Vagina (tissue), 2 donors: ENCODE data around the gene FRYL. TPM values are rescaled to one million over a fixed set of nuclear protein-coding genes. Genes with fewer than 3 reads are reported as not detected.

Experiments
- DNase-seq, 2 donors: peaks; one replicate each; pipeline ENCODE4 v3.0.0-alpha.2; 2017; ENCODE audit errors: extremely low spot score in 2 of 2
- H3K27ac ChIP-seq: fragments of 200-600 bp; sonication (generic); one replicate; pipeline ENCODE4 v1.5.1; 2019
- H3K27me3 ChIP-seq: fragments of 200-600 bp; sonication (generic); one replicate; pipeline ENCODE4 v1.5.1; 2019
- H3K36me3 ChIP-seq, 2 donors: fragments of 200-600 bp; sonication (generic); one replicate each; pipeline ENCODE4 v1.5.1; 2017 to 2019
- H3K4me1 ChIP-seq: fragments of 200-600 bp; sonication (generic); one replicate; pipeline ENCODE4 v1.5.1; 2019
- H3K4me3 ChIP-seq, 2 donors: fragments of 200-600 bp; sonication (generic); 1 replicate in 1 of 2; 2 replicates in 1 of 2; pipeline ENCODE4 v1.5.1; 2016 to 2019
- H3K9me3 ChIP-seq: fragments of 200-600 bp; sonication (generic); one replicate; pipeline ENCODE4 v1.5.1; 2019
- CTCF ChIP-seq, 3 experiments: fragments of 450-650 bp in 2 of 3; fragments of 200-600 bp in 1 of 3; sonication (generic) in 1 of 3; IDR thresholded peaks; one replicate each; pipeline ENCODE4 v1.5.1; 2017 to 2019; ENCODE audit warnings: antibody characterized with exemption in 3 of 3, mild to moderate bottlenecking in 2 of 3, moderate library complexity in 2 of 3
- POLR2A ChIP-seq, 2 donors: fragments of 450-650 bp; IDR thresholded peaks; one replicate each; pipeline ENCODE4 v1.6.1; 2017; ENCODE audit warnings: antibody characterized with exemption in 2 of 2, mild to moderate bottlenecking in 2 of 2, moderate library complexity in 2 of 2
- POLR2AphosphoS5 ChIP-seq, 2 donors: sonication (generic); formaldehyde crosslinking; IDR thresholded peaks; one replicate each; pipeline ENCODE4 v1.9.0; 2017; ENCODE audit warnings: antibody characterized with exemption in 2 of 2, mild to moderate bottlenecking in 2 of 2, low read depth in 1 of 2; ENCODE audit not compliant: insufficient read depth in 1 of 2
- intact Hi-C: fragments of 100-400 bp; cut with DNase I; formaldehyde crosslinking; loops from one replicate; pipeline ENCODE4 v1.15.1; 2023
- total RNA-seq: library from RNA; depleted of rRNA; stranded (reverse); fragments of >200 nt; gene quantifications from one replicate; pipeline ENCODE4 v1.2.3, GENCODE V29; 2016

FRYL gene
- total RNA-seq, 1 donor from 2014 or later = 51.8 TPM

DNA sequence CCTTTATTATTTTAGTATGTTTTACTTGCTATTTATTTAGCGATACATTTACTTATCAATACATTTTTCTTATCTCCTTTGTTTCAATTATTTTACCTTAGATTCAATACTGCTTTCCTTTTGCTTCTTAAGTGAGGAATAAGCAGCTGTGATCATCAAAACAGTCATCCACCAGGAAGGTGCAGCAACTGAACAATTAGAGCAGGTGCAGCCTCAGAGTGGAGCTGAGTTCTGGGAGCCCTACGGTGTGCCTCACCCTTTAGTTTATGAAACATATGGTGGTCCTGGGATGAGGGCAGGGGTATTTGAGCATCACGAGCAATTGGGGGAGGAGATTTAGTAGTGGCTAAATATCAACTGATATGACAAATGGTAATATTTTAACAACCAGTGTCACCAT is 111.0 kb downstream of the FRYL start:
- intact Hi-C loops = no loop called here
- no peak overlapping the region for H3K27ac ChIP-seq
- no peak for DNase-seq
- no peaks in the 10 kb centered on the region for H3K9me3 ChIP-seq
- H3K36me3 ChIP-seq = no peaks in the 10 kb centered on the region
- H3K4me1 ChIP-seq = peaks cover 18% of the 10 kb centered on the region
- no peak overlapping the region for H3K4me3 ChIP-seq
- TF ChIP-seq POLR2AphosphoS5 (IDR thresholded peaks at IDR 0.05; ENCODE audit: insufficient read depth in 1 of 2, low read depth in 1 of 2) (no peak), POLR2A (IDR thresholded peaks at IDR 0.05) (no peak), CTCF (IDR thresholded peaks at IDR 0.05) (no peak)
- no peaks in the 10 kb centered on the region for H3K27me3 ChIP-seq

DNA sequence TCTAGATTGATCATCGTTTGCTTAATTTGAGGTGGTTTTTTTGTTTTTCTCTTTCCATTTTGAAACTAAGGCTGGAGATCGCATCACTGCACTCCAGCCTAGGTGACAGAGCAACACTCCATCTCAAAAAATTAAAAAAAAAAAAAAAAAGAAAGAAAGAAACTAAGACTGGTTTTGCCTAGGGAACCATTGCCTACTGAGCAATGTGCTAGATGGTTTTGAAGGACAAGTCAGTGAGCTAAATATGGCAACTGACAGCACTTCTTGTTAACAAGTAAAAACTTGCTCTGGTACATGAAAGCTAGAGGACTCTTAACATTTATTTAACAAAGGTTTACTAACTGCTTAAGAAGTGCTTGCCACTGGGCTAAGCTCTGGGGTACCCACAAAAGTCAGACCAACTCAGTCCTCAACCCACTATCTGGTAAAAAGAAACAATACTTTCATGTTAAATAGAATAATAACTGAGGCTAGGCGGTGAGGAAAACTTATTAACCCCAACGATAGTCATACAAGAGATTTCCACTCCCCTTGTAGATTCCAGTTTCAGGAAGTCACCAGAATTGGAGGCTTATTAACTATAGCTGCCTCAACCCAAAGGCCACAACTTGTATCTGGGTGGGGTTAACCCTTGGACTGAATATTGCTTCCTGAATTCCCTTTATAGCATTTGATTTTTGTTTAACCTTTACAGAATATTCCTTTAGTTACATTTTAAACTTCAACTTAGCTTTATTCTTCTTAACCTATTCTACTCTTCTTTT is 111.6 kb downstream of the FRYL start:
- intact Hi-C loops = no loop called here
- TF ChIP-seq POLR2AphosphoS5 (IDR thresholded peaks at IDR 0.05; ENCODE audit: insufficient read depth in 1 of 2, low read depth in 1 of 2) = no peak
- no peak for TF ChIP-seq CTCF (IDR thresholded peaks at IDR 0.05)
- TF ChIP-seq POLR2A (IDR thresholded peaks at IDR 0.05) = no peak
- no peak overlapping the region for H3K27ac ChIP-seq
- H3K4me3 ChIP-seq = no peak overlapping the region
- no peaks in the 10 kb centered on the region for H3K36me3 ChIP-seq
- no peak for DNase-seq
- H3K4me1 ChIP-seq = peaks cover 18% of the 10 kb centered on the region
- no peaks in the 10 kb centered on the region for H3K9me3 ChIP-seq
- no peaks in the 10 kb centered on the region for H3K27me3 ChIP-seq

DNA sequence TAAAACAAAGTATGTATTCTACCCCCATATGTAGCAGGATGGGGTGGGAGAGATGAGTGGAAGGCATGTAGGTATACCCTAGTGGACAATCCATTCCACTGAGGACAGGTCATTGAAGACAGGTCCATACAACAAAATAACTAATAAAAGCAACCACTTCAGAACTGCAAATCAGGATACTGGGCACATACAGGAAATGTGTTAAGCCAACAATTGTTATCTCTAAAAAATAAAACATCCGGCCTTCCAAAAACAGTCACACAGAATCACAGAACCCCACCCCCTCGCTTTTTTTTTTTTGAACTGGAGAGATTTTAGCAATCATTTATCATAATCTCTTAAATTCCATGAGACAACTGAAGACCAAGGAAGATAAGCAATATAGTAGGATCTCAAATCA is 112.9 kb downstream of the FRYL start:
- no peak overlapping the region for H3K27ac ChIP-seq
- H3K4me3 ChIP-seq = no peak overlapping the region
- DNase-seq = no peak
- TF ChIP-seq POLR2A (IDR thresholded peaks at IDR 0.05) (no peak), CTCF (IDR thresholded peaks at IDR 0.05) (no peak), POLR2AphosphoS5 (IDR thresholded peaks at IDR 0.05; ENCODE audit: insufficient read depth in 1 of 2, low read depth in 1 of 2) (no peak)
- no peaks in the 10 kb centered on the region for H3K36me3 ChIP-seq
- H3K9me3 ChIP-seq = no peaks in the 10 kb centered on the region
- intact Hi-C loops = no loop called here
- H3K4me1 ChIP-seq = peaks cover 18% of the 10 kb centered on the region
- H3K27me3 ChIP-seq = no peaks in the 10 kb centered on the region

- intact Hi-C loops = no loop called here
- Histone ChIP-seq H3K9me3 (no peaks in the 10 kb centered on the region), H3K4me1 (peaks cover 18% of the 10 kb centered on the region), H3K27ac (no peak overlapping the region), H3K27me3 (no peaks in the 10 kb centered on the region), H3K36me3 (no peaks in the 10 kb centered on the region), H3K4me3 (no peak overlapping the region)
- no peak for DNase-seq
- TF ChIP-seq POLR2A (IDR thresholded peaks at IDR 0.05) (no peak), POLR2AphosphoS5 (IDR thresholded peaks at IDR 0.05; ENCODE audit: insufficient read depth in 1 of 2, low read depth in 1 of 2) (no peak), CTCF (IDR thresholded peaks at IDR 0.05) (no peak)
These were observed 114.4 kb downstream of the FRYL start for GRCh38 chr4:48665555-48666186.

- no peaks in the 10 kb centered on the region for H3K36me3 ChIP-seq
- no peaks in the 10 kb centered on the region for H3K9me3 ChIP-seq
- no peak for TF ChIP-seq CTCF (IDR thresholded peaks at IDR 0.05)
- no peak for TF ChIP-seq POLR2AphosphoS5 (IDR thresholded peaks at IDR 0.05; ENCODE audit: insufficient read depth in 1 of 2, low read depth in 1 of 2)
- TF ChIP-seq POLR2A (IDR thresholded peaks at IDR 0.05) = no peak
- intact Hi-C loops = no loop called here
- H3K27me3 ChIP-seq = no peaks in the 10 kb centered on the region
- DNase-seq = no peak
- peaks cover 18% of the 10 kb centered on the region for H3K4me1 ChIP-seq
- no peak overlapping the region for H3K4me3 ChIP-seq
- H3K27ac ChIP-seq = no peak overlapping the region
These were observed 115.1 kb downstream of the FRYL start for GRCh38 chr4:48664938-48665337.
